ENCODE data around the gene JAKMIP1. TPM values are rescaled to one million over a fixed set of nuclear protein-coding genes. Genes with fewer than 3 reads are reported as not detected.

The JAKMIP1 gene
- total RNA-seq, 3 donors from 2014 or later, result 0.66 to 0.88 (median 0.80) TPM

- H3K9me3 ChIP-seq, result no peaks in the 10 kb centered on the region
- no peak for DNase-seq (ENCODE audit: low spot score in 2 of 2)
- TF ChIP-seq POLR2A (IDR thresholded peaks at IDR 0.05), result no peak
- TF ChIP-seq CTCF (IDR thresholded peaks at IDR 0.05), result no peak
- no peak for TF ChIP-seq POLR2AphosphoS5 (IDR thresholded peaks at IDR 0.05)
- H3K36me3 ChIP-seq, result no peaks in the 10 kb centered on the region
- no peak overlapping the region for H3K4me3 ChIP-seq
- intact Hi-C loops (cut with DNase I; ENCODE audit: low total_unique reads), result no loop called here
- H3K27ac ChIP-seq, result no peak overlapping the region
- no peaks in the 10 kb centered on the region for H3K4me1 ChIP-seq
- peaks cover 0 to 7% of the 10 kb centered on the region in 2 donors for H3K27me3 ChIP-seq
Observed at GRCh38 chr4:6092131-6092530, 108.2 kb downstream of the JAKMIP1 start.

GRCh38 chr4:6090931-6091330 is 109.4 kb downstream of the JAKMIP1 start:
- no peak for DNase-seq (ENCODE audit: low spot score in 2 of 2)
- no peaks in the 10 kb centered on the region for H3K36me3 ChIP-seq
- no peaks in the 10 kb centered on the region for H3K4me1 ChIP-seq
- no peaks in the 10 kb centered on the region for H3K9me3 ChIP-seq
- intact Hi-C loops (cut with DNase I; ENCODE audit: low total_unique reads), result no loop called here
- H3K27me3 ChIP-seq, result peaks cover 0 to 7% of the 10 kb centered on the region in 2 donors
- H3K4me3 ChIP-seq, result no peak overlapping the region
- no peak overlapping the region for H3K27ac ChIP-seq
- TF ChIP-seq POLR2AphosphoS5 (IDR thresholded peaks at IDR 0.05) (no peak), POLR2A (IDR thresholded peaks at IDR 0.05) (no peak), CTCF (IDR thresholded peaks at IDR 0.05) (no peak)

GRCh38 chr4:6088950-6089349 is 111.4 kb downstream of the JAKMIP1 start:
- TF ChIP-seq CTCF (IDR thresholded peaks at IDR 0.05), result no peak
- TF ChIP-seq POLR2A (IDR thresholded peaks at IDR 0.05), result no peak
- no peak for TF ChIP-seq POLR2AphosphoS5 (IDR thresholded peaks at IDR 0.05)
- intact Hi-C loops (cut with DNase I; ENCODE audit: low total_unique reads), result no loop called here
- H3K36me3 ChIP-seq, result no peaks in the 10 kb centered on the region
- no peak overlapping the region for H3K27ac ChIP-seq
- DNase-seq (ENCODE audit: low spot score in 2 of 2), result no peak
- H3K27me3 ChIP-seq, result peaks cover 0 to 7% of the 10 kb centered on the region in 2 donors
- no peaks in the 10 kb centered on the region for H3K4me1 ChIP-seq
- no peaks in the 10 kb centered on the region for H3K9me3 ChIP-seq
- no peak overlapping the region for H3K4me3 ChIP-seq

GRCh38 chr4:6087669-6088341 is 112.5 kb downstream of the JAKMIP1 start:
- Histone ChIP-seq H3K9me3 (no peaks in the 10 kb centered on the region), H3K27ac (no peak overlapping the region), H3K27me3 (peaks cover 0 to 7% of the 10 kb centered on the region in 2 donors), H3K4me3 (no peak overlapping the region), H3K4me1 (no peaks in the 10 kb centered on the region), H3K36me3 (no peaks in the 10 kb centered on the region)
- DNase-seq (ENCODE audit: low spot score in 2 of 2), result no peak
- TF ChIP-seq POLR2AphosphoS5 (IDR thresholded peaks at IDR 0.05) (no peak), POLR2A (IDR thresholded peaks at IDR 0.05) (no peak), CTCF (IDR thresholded peaks at IDR 0.05) (peak in 1 of 3 donors; percentile 30)
- intact Hi-C loops (cut with DNase I; ENCODE audit: low total_unique reads), result no loop called here

- H3K4me3 ChIP-seq, result no peak overlapping the region
Observed at GRCh38 chr4:6086846-6087245, 113.5 kb downstream of the JAKMIP1 start.

More at GRCh38 chr4:6086846-6087245, 113.5 kb downstream of the JAKMIP1 start:
- TF ChIP-seq POLR2AphosphoS5 (IDR thresholded peaks at IDR 0.05) (no peak), CTCF (IDR thresholded peaks at IDR 0.05) (no peak), POLR2A (IDR thresholded peaks at IDR 0.05) (no peak)
- peaks cover 0 to 7% of the 10 kb centered on the region in 2 donors for H3K27me3 ChIP-seq
- H3K36me3 ChIP-seq, result no peaks in the 10 kb centered on the region
- DNase-seq (ENCODE audit: low spot score in 2 of 2), result no peak
- H3K27ac ChIP-seq, result no peak overlapping the region
- intact Hi-C loops (cut with DNase I; ENCODE audit: low total_unique reads), result no loop called here
- no peaks in the 10 kb centered on the region for H3K9me3 ChIP-seq
- no peaks in the 10 kb centered on the region for H3K4me1 ChIP-seq

Data from breast epithelium (tissue), 4 donors.